ENCODE results near the gene MIGA2.

The MIGA2 gene

DNA sequence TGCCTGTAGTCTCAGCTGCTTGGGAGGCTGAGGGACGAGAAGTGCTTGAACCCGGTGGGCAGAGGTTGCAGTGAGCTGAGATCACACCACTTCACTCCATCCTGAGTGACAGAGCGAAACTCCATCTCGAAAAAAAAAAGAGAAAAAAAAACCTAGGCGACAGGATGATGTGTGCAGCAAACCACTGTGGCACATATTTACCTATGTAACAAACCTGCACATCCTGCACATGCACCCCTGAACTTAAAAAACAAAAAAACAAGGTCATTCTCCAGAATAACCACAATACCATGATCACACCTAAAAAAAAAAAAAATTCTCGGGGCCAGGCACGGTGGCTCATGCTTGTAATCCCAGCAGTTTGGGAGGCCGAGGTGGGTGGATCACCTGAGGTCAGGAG, 37.0 kb downstream of the MIGA2 start:
- no peak for ATAC-seq
- no peak for DNase-seq

DNA sequence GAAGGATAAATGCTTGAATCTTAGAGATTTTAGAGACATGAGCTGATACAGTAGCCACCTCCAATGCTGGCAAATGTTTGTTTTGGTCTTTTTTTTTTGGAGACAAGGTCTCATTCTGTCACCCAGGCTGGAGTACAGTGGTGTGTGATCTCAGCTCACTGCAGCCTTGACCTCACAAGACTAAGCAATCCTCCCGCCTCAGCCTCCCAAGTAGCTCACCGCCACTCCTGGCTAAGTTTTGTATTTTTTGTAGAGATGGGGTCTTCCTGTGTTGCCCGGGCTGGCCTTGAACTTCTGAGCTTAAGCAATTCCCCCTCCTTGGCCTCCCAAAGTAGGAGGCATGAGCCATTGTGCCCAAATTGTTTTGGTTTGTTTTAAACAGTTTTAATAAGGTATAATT, 37.7 kb downstream of the MIGA2 start:
- no peak for DNase-seq
- ATAC-seq, result no peak

DNA sequence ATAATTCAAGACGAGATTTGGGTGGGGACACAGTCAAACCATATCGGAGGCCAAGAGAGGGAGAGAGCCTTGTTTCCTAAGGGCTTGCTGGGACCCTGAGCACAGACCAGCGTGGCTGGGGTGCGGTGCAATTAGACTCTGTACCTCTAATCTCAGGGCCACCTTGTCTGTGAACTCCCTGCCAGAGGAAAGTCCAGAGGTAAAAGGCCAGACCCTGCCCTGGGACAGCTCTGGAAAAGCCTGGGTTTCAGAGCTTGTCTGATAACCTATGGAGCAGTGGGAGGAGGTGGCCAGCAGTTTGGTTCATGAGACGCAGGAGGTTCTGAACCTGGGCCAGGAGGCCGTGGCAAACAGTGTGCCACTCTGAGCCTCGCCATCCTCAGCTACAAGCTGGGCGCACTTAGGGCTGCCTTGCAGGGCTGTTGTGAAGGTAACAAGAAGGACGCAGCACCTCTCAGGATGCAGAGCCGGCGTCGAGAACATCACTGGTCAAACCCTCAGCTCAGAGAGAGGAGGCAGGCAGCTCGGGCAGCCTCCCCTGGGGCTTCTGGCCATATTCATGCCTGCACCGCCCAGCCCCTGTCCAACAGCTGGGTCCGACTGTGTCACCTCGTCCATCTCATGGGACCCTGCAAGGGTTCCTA, 39.7 kb downstream of the MIGA2 start:
- DNase-seq, result no peak
- no peak for ATAC-seq

DNA sequence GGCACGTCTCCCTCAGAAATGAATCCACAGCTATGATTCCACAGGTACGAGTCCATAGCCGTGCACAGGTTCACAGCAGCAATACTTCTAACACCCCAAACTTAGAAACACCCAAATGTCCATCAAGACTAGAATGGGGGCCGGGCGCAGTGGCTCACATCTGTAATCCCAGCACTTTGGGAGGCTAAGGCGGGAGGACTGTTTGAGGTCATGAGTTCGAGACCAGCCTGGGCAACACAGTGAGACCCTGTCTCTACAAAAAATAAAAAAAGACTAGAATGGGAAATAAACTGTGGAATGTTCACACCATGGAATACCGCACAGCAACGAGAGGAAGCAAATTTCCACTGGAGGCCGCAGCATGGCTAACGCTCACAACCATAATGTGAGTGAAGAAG, 40.2 kb downstream of the MIGA2 start:
- no peak for ATAC-seq
- no peak for DNase-seq

DNA sequence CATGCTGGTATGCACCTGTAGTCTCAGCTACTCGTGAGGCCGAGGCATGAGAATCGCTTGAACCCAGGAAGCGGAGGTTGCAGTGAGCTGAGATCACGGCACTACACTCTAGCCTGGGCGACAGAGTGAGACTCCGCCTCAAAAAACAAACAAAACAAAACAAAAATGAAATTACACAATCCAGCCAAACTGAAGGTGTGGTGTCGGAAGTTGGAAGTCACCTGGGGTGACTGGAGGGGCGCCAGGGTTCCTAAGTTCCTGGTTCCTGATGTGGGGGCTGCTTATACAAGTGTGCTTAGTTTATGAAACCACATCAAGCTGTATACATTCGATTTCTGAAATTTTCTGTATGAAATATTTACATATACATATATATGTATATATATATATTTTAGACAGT, 40.8 kb downstream of the MIGA2 start:
- no peak for DNase-seq
- ATAC-seq, result no peak

DNA sequence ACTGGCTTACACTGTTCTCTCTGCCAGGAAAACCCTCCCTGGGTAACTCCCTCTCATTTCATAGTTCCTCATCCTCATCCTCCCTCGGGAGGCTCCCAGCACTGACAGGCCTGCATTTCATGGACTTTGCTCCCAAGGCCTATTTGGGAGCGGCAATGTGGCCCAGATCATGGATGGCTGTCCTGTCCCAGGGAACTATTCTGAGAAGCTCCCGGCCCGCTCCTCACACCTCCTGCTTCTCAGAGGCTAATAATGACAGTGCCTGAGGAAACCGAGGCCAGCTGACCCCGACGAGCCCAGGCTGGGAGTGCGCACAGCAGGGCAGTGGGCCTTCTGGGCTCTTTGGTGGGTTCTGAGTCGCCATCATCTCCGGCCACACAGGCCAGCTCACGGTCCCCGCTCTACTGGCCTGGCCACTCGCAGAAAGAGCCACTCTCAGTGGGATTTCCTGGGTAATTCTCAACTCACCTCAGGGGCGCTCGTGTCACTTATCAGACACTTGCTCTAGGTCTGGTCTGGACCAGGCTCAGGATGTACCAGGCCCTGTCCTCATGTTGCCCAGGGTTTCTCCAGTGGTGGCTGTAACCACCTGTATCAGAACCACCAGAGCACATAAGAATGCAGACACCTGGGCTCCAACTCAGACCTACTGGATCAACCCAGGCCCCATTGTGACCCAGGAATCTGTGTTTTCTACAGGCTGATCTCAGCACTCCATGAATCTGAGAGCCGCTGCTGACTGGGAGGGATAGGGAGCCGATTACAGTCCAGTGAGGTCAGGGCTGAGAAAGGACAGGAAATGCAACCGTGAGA, 42.5 kb downstream of the MIGA2 start:
- DNase-seq, result no peak
- no peak for ATAC-seq

DNA sequence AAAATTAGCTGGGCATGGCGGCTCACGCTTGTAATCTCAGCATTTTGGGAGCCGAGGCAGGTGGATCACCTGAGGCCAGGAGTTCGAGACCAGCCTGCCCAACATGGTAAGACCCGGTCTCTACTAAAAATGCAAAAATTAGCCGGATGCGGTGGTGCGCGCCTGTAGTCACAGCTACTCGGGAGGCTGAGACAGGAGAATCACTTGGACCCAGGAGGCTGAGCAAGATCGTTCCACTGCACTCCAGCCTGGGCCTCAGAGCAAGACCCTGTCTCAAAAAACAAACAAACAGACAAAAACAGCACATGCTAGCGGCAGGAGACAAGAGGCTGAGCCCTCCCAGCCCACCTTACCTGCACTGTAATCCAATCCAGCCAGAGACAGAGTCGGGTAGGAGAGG, 43.4 kb downstream of the MIGA2 start:
- ATAC-seq (no peak), DNase-seq (no peak)

DNA sequence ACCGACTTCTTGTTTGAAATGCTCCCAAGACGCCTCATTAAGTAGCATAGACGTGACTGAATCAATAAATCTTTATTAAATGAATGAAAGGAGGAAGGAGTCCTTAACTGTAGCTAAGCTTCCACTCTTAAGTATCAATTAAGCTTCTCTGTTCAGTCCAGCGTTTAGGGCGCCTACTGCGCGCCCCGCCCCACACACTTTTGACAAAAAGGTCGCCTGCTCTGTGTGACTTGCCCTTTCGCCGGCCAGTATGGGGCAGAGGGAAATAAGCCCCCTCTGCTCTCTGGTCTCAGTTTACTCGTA, 43.8 kb downstream of the MIGA2 start:
- ATAC-seq, result no peak

DNA sequence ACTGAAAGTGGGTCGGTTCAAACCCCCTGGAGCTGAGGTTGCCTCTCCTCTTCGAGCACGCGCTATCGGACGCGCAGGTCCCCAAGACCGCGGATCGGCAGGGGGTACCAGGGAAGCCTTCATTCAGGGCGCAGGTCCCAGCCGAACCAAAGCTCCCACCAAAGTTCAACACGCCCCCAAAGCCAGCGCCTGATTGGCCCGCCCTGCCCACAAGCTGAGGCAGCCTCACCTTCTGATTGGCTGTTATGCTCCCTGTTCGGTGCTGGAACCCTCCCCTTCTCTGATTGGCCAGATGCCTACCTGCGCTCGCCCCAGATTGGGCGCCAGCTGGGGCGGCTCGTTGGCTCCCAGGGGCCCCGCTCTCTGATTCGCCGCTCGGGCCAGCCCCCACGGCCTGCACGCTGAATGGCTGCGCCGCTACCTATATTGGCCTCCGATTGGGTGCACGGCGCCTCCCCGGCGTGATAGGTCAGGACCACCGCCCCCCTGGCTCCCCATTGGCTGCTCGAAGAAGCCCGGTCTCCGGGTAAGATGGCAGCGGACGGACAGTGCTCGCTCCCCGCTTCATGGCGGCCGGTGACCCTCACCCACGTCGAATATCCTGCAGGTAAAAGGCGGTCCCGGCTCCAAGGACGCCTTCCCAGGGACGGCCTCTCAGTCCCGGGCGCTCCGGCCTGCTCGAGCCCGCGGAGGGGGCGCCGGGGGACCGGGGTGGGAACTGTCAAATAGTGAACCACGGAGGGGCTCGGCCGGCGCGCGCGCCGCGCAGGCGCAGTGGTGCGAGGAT, 44.4 kb downstream of the MIGA2 start, which contains the start of gene DOLPP1:
Gene DOLPP1, plus strand, starts transcription at position 511 of the 787 bp plus-strand sequence. Its CDS starts 21 bp downstream, at position 532.
- ATAC-seq, result peak; percentile 98
- peak; percentile 98 for DNase-seq

More for the DNA sequence above, 43.8 kb downstream of the MIGA2 start:
- DNase-seq, result no peak

DNA sequence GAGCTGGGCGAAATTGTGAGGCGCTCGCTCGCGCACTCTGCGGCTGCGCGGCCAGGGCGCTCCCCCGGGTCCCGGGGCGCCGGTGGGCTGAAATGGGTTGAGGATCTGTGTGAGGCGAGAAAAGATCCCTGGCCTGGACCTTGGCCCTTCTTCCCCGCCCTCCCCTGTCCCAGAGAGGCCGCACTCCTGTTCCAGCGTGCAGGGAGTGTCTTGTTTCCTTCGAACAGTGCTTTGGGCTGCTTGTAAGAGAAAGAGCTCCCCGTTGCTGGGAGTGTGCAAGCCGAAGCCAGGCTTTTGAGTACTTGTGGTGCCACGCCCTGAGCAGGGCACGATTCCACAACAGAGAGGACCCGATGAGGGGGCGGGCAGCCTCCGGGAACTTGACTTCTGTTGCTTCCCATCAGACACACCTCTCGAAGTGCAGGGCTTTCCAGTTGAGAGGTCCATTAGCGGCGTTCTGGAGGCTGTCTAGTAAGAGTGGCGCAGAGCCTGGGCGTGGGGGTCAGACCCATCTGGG, 45.0 kb downstream of the MIGA2 start:
- no peak for ATAC-seq
- no peak for DNase-seq

DNA sequence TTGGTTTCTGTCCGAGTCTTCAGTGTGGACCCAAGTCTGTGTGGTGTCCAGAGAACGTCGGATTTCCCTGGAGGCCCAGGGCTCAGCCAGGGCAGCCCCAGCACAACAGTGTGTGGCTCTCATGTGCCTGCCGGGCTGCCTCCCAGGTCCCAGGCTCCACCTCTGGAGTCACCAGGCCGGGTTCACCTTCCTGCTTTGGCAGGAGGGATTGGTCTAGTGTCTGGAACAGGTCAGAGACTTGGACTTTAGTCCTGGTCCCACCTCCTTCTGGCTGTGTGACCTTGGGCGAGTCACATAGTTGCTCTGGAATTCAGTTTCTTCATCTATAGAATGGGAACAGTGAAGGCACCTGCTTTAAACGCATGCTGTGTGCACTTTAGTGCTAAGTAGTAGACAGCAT, 47.7 kb downstream of the MIGA2 start:
- ATAC-seq, result no peak
- no peak for DNase-seq

DNA sequence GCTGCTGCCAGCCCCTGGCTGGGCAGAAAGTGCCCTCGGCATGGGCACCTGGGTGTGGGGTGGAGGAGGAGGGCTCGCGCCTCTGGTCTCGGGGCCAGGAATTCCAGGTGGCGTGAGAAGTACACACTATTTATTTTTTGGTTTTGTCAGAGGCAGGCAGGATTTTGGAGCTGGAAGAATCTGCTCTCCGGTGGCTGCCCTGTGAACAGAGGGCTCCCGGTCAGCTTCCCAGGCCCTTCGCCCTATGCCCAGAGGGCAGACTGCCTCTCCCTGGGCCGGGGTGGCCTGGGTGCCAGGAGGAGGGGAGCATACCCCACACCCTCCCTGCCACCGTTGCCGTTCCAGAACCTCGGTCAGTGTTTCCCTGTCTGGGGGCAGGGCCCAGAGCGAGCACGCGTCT, 52.8 kb downstream of the MIGA2 start:
- ATAC-seq, result no peak
- no peak for DNase-seq

DNA sequence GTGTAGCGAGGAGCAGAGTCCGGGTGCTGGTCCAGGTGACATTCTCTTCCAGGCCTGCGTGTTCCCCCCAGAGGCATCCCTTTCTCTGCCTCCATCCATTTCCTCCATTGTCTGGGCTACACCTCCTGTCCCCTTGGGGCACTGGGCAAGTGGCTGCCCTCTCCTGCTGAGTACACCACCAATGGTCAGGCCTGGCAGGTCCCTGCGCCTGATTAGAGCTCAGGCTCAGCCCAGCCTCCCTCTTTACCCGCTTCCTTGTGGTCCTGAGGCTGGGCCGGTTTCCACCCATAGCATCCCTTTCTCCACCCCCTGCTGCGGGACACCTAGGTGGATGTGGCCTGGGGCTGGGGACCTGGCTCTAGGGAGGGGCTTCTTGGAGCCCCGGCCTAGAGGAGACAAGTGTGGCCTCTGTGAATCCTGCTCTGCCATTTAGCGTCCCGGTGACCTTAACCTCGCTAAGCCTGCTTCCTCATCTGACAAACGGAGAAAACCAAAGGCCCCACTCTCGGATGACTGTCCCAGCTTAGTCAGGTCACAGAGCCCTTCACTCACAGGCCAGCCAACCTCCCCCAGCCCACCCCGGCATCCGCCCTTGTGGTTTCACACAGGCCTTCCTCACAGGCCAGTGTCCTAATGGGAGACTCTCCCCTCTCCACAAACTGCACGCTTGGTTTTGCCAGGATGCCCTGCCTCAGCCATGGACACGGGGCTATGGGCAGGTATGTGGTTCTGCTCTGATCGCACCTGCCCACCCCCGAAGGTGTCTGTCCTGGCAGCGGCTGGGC, 57.4 kb downstream of the MIGA2 start:
- ATAC-seq (no peak), DNase-seq (no peak)

DNA sequence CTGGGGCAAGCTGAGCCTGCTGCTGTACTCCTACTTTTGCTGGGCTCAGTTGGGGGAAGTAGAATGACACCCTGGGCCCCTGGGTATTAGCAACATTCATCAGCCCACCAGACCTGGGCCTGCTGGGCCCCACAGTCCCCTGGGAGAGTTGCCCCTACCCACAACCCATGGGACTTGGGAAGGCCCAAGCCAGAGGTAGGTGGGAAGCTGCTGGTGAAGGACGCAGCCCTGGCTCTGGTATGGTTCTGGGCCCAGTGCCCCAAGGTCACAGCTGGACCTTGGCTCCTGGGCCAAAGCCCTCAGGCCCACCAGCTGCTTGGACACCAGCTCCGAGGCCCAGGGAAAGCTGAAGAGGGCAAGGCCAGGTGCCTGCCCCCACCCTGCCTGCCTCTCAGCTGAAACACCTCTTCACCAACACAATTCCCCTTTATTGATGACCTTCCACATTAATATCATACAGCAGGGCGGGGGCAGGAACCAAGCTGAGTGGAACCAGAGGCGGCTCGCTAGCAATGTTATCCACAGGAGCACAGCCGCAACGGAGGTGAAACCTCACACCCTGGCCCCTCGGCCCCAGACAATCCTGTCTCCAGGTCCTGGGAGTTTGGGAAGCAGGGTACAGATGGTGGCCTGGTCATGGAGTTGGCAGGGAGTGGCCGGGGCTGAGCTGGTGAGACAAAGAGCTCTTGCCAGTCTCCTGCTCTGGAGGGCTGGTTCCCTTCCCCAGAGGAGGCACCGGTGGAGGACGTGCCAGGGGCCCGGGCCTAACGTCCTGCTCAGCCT, 58.2 kb downstream of the MIGA2 start:
- no peak for DNase-seq

DNA sequence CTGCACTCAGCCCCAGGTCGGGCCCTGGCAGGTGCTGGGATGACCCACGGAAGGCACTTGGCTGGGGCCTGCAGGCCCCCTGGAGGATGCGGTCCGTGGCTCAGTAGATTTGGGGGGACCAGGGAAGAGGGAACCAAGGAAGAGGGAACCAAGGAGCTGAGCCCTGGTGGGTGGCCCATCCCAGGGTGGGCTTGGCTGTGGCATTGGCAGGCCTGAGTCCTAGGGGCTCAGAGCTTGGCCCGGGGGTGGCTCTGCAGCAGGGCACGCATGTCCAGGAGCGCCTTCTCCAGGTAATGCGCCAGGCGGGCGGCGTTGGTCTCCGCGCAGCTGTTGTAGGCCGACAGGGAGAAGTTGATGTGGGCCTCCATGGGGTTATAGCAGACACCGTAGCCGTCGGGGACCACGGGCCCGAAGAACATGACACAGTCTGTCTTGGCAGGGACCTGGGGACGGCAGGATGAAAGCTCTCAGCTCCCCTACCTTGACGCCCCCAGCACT, 58.8 kb downstream of the MIGA2 start:
- DNase-seq, result no peak
- no peak for ATAC-seq

More for the DNA sequence above, 58.2 kb downstream of the MIGA2 start:
- ATAC-seq, result no peak

DNA sequence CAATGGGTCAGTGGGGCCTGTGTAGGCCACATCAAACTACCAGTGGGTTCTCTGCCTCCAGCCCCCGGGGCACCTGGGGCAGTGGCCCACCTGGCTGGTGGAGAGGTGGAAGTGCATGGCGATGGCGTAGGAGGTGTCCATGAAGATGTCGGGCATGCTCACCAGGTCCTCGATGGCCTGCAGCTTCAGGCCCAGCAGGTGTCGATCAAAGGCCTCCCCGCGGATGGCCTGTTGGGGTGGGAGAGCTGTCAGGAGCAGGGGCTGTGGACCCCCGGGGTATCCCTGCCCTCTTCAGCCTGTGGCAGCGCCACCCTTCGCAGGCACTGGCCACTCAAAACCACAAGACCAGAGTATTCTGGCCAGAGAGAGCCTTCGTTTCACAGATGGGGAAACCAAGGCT, 59.5 kb downstream of the MIGA2 start:
- ATAC-seq, result no peak
- DNase-seq, result no peak

DNA sequence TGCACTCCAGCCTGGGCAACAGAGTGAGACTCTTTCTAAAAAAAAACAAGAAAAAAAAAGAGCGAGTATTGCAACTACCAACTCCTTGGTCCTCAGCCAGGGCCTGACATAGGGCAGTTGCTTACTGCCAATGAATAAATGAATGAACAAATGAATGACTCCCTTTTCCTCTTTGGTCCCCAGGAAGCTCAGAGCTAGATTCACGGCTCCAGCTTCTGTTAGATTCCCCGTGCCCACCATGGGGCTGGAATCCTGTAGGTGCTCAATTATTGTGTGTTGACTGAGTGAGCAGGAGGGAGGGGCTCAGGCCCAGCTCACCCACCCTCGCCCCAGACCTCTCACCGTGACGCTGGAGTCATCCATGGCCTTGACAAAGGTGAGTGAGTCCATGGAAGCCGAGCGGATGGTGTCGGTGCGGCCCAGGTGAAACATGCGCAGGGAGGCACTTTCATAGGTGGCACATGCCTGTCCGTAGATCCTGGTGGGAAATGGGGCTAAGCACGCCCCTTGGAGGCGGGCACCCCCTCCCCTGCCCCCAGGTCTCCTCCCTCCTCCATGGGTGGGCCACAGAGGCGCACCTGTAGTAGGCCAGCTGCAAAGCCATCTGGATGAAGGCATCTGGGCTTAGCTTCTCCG, 61.4 kb downstream of the MIGA2 start:
- no peak for ATAC-seq
- no peak for DNase-seq

DNA sequence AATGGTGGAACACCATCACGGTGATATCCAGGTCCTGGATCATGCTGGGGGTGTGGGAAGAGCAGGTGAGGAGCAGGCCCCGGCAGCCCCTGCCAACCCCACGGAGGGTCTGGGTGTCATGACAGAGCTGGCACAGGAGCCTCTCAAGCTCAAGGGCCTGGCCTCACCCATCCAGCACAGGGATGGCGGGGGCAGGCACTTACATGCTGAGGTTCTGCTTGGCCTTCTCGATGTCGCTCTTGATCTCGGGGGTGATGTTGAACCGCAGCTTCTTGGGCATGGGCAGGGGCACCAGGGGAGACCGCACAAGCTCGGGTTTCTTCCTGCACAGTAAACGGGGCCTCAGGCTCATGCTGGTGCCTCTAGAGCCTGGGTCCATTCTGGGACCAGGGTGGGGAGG, 61.9 kb downstream of the MIGA2 start:
- ATAC-seq (no peak), DNase-seq (no peak)

DNA sequence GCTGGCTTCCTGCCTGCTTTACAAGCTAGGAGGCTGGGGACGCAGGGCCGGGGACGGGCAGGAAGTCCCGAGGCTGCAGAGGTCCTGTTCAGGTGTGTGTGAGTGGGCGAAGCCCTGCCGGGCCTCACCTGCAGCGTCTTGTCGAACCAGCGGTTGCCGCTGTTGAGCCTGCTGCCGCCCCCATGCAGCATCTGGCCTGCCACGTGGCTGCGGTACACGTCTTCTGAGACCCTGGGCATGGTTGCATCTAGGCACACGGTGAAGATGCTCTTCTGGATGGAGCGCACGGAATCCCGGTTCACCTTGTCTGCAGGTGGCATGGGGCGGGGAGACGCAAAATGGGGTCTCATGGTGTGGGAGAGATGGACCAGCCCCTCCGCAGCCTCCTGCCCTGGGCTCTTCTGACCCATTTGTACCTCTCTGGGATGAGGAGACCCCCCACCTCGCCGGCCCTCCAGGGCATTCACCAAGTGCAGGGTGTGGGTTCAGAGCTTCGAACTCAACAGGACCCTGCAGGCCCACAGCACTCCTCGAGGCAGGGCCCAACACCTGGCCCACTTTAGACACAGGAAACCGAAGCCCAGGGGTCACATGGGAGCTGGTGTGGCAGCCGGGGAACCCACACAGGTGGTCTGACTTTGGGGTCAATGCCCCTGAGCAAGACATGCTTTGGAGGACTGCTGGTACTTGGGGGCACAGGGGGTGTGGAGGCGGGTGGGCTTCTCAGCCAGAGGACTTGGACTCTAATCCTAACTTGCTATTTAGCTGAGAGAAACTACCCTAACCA, 64.2 kb downstream of the MIGA2 start:
- no peak for DNase-seq
- ATAC-seq, result no peak

DNA sequence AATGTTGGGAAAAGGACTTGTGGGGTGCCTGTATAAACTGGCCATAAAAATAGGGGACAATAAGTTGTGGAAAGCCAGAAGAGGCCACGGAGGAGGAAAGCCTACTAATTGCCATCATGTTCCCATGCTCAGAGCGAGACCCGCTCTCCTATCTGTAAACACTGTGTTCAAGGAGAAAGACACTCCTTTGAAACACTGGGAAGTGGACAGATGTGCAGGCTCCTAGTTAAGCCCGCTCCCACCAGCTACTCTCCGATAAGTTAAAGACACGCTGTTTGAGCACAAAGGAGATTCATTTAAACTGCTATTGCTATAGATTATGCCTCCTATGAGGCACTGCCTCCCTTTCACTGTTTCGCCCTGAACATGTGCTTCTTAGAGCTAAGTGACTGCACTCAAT, 64.9 kb downstream of the MIGA2 start:
- ATAC-seq (no peak), DNase-seq (no peak)
